HG03354 (cell line): ENCODE data around the gene SLC48A1.

Source experiments
- ATAC-seq: cut with Tn5 transposase; IDR thresholded peaks from one replicate; pipeline ENCODE4 v1.9.1; 2021; ENCODE audit warnings: mild to moderate bottlenecking; ENCODE audit not compliant: unreplicated experiment, poor library complexity, severe bottlenecking

Gene SLC48A1

GRCh38 chr12:47774663-47775062 is 1.6 kb downstream of the SLC48A1 start:
- no peak for ATAC-seq

- ATAC-seq, result no peak
These were observed 2.3 kb downstream of the SLC48A1 start for GRCh38 chr12:47775100-47775911.

- no peak for ATAC-seq
These were observed 3.6 kb downstream of the SLC48A1 start for GRCh38 chr12:47776471-47777143.

- no peak for ATAC-seq
These were observed 4.1 kb downstream of the SLC48A1 start for GRCh38 chr12:47777151-47777550.

- no peak for ATAC-seq
These were observed 4.9 kb downstream of the SLC48A1 start for GRCh38 chr12:47777741-47778558.

GRCh38 chr12:47778881-47779280 is 5.8 kb downstream of the SLC48A1 start:
- no peak for ATAC-seq

GRCh38 chr12:47779301-47779942 is 6.4 kb downstream of the SLC48A1 start:
- peak; percentile 86 for ATAC-seq

- no peak for ATAC-seq
These were observed 7.0 kb downstream of the SLC48A1 start for GRCh38 chr12:47779943-47780504.

GRCh38 chr12:47781479-47782371 is 8.7 kb downstream of the SLC48A1 start:
- no peak for ATAC-seq

- ATAC-seq, result no peak
These were observed 9.3 kb downstream of the SLC48A1 start for GRCh38 chr12:47782372-47782770.

GRCh38 chr12:47783024-47783755 is 10.2 kb downstream of the SLC48A1 start:
- ATAC-seq, result no peak

- ATAC-seq, result no peak
These were observed 11.1 kb downstream of the SLC48A1 start for GRCh38 chr12:47783821-47784819.

- ATAC-seq, result no peak
These were observed 12.2 kb downstream of the SLC48A1 start for GRCh38 chr12:47785036-47785886.

GRCh38 chr12:47785887-47786661 is 13.0 kb downstream of the SLC48A1 start:
- ATAC-seq, result no peak

GRCh38 chr12:47786662-47787280 is 13.7 kb downstream of the SLC48A1 start:
- ATAC-seq, result no peak
